ENCODE results near the gene PLAC1.
A peak's percentile ranks its signal among the peaks of the same experiment; 100 is the strongest.

Gene PLAC1

DNA sequence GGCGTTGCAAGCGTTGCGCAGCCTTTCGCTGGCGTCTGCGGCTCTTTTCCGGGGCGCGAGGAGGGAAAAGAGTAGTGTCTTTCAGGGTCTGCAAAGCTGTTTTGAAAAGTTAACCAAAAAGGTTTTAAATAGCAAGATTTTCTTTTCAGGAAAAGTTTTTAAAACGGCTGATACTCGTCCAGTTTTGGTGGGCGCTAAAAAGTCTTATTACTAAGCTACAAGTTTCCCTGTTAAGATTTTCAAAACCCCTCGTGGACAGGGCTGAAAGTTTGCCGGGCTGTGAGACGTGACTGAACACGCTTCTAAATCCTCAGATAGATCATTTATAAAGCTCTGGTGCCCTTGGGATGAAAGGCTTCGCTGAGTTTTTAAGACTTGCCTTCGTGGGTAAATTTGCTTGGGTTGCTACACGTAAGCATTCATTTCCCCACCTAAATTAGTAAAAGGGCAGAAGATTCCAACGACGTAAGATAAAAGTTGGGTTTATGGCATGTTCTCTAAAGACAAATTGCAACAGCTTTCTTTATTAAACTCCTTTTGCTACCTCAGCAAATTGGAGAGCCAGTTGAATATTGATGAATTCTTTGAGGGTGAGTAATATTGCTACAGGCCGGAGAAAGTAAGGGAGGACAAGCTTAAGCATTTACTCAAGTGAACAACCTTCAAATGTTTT lies 106.8 kb downstream of the PLAC1 start:
- H3K4me3 ChIP-seq (ENCODE audit: low read length) = no peak overlapping the region

DNA sequence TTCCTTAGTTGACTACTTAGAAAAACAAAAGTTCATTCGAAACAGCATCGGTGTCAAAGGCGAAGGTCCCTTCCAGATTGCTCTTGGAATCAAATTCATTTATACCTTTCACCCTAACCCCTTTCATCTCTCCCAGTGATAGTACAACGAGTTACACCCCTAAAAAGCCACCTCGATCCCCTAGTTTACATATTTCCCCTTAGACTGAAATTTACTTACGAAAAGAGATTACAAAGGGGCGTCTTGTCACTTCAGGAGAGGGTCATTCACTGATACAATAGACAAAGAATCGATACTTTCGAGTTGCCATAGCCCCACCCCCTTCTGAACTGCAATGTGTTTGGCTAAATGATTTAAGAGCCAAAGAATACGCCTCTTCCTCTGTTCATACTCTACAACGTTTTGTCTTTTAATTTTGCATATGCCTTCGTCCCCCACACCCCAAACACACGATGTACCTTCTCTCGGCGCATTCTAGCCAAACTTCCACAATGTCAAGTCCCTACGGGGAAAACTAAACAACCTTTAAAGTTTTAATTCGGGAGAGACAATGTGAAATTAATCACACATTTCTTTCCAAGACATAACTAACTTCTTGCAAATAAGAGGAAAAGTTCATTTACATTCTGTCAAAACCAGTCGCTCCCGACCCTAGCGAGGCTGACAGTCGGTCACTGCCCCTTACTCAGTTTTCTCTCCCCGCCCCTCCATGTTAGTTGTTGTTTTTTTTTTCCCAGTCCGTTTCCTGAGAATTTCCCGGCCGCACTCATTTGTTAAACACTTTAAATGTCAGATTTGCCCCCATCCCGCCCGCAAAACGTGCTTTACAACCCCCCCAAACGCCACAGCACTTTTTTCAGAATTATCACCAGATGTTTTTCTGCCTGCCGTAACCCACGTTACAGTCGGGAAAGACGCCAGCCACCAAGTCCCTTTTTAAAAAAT lies 109.7 kb downstream of the PLAC1 start:
- peak; percentile 36 for DNase-seq (ENCODE audit: low read depth, low spot score)
- peak overlapping the region; percentile 69 for H3K4me3 ChIP-seq (ENCODE audit: low read length)

More for the DNA sequence above, 106.8 kb downstream of the PLAC1 start:
- no peak for DNase-seq (ENCODE audit: low read depth, low spot score)

DNA sequence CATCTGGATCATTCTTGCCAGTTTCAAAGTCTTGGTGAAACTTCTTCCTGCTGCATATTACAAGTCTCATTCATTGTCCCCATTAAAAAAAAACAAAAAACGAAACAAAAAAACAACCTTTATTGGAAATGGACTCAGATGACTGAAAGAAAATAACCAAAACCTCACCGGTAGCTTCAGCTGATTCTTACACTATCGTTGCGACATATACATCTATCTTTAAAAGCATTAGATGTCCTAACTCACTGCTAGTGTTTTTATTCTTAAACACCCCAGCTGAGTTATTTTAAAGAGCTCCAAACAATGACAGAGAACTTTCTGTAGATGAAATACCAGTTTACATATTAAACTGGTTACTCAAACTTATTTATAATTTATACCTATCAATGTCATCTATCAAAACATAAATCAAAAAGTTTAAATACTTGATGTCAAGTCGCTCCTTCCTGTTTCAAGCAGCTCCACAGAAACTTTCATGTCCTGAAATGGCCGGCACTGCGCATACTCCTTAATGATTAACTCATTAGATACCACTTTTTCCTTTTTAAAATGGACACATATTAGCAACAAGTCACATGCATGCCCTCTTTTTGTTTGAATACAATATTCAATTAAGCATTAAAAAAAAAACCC lies 111.1 kb downstream of the PLAC1 start:
- no peak overlapping the region for H3K4me3 ChIP-seq (ENCODE audit: low read length)
- DNase-seq (ENCODE audit: low read depth, low spot score) = no peak

DNA sequence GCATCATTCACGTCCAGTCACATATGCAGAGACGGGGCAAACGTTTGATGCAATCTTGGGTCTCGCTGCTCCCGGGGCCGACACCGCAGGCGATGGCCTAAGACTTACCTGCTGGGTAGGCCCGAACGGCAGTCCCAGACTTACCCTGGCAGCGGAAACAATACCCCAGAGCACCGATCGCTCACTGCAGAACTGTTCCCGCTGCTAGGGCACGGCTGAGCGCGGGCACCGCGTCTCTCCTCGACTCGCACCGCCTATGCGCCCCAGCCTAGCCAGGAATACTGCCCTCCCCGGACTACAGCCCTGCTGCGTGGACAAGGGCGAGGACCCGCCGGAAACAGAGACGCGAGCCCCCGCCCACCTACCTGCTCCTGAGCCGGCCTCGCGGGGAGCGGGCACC lies 112.1 kb downstream of the PLAC1 start:
- no peak for DNase-seq (ENCODE audit: low read depth, low spot score)
- no peak overlapping the region for H3K4me3 ChIP-seq (ENCODE audit: low read length)

DNA sequence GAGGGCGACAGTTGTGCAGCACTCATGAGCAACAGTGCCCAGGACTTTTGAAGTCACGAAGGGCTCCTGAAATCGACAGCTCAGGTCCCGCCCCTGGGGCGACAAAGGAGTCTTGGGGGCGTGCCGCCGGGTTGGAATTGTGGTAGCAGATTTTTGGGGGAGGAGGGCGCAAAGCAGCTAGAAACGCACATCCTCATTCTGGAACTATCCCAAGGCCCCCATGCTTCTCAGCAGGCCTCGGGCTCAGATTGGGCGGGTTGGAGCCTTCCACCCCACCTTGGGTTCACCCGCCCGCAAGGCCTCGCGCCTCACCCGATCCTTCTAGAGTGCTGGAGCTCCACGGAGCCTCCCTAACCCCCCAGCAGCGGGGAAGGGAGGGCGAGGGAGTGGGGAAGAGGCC lies 112.8 kb downstream of the PLAC1 start:
- DNase-seq (ENCODE audit: low read depth, low spot score) = no peak
- no peak overlapping the region for H3K4me3 ChIP-seq (ENCODE audit: low read length)

DNA sequence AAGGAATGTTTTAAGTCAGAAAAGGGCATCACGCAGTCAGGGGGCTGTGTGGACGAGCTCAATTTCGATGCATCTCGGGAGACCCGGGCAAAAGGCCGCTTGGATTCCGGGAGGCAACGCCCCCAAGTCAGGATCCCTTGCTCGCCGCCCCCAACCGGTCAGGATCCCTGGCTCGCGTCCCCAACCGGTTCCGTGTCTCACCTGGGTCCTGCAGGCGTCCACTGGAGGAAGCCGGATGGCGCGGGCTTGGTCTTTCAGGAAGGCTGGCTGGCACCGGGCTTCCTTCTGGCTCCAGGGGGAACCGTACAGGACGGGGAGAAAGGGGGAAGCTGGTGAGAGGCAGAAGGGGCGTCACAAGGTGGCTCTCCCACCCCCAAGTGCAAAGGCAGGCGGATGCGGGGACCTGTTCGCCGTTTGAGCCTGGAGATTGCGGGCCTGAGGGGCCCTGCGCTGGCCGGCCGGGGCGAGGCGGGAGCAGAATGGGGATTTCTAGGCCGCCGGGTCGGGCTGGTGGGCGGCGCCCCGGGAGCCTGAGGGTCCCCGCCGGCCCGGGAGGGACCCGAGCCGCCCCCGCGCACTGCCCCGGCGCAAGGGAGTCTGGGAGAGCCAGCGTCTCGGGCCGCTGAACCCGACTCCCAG lies 113.6 kb downstream of the PLAC1 start:
- DNase-seq (ENCODE audit: low read depth, low spot score) = no peak
- no peak overlapping the region for H3K4me3 ChIP-seq (ENCODE audit: low read length)

DNA sequence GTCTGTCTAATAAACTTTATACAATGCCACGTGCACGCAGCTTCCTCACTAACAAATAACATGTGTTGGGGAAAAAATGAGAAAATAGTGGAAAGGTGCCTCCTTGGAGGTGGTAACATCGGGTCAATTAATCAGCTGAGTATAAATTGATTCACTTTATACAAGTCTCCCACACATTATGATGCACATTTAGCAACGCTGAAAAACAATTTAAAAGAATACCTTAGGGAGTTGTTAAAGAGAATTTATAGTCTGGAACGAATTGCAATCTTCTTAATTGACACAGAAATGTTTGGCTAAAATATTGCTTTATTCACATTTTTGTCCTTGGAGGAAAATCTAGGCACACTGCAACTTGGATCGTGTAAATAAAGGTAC lies 114.1 kb downstream of the PLAC1 start:
- H3K4me3 ChIP-seq (ENCODE audit: low read length) = no peak overlapping the region
- DNase-seq (ENCODE audit: low read depth, low spot score) = no peak

DNA sequence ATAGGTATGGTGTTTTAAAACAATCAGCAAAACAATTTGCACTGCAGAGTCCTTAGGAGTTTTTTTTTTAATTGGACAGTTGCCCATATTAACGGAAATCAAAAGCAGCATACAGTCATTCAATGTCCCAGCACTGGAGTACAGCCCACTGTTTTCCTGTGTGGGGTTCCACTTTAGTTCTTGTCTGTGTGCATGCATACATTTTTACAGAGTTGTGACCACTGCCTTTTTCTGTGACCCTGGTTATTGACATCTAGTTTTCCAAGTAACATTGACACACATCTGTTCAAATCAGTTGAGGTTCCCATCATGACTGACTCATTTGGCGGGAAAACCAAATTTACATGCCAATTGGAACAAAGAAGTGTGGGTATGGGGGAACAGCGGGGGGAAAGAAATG lies 115.0 kb downstream of the PLAC1 start:
- DNase-seq (ENCODE audit: low read depth, low spot score) = no peak
- H3K4me3 ChIP-seq (ENCODE audit: low read length) = no peak overlapping the region

DNA sequence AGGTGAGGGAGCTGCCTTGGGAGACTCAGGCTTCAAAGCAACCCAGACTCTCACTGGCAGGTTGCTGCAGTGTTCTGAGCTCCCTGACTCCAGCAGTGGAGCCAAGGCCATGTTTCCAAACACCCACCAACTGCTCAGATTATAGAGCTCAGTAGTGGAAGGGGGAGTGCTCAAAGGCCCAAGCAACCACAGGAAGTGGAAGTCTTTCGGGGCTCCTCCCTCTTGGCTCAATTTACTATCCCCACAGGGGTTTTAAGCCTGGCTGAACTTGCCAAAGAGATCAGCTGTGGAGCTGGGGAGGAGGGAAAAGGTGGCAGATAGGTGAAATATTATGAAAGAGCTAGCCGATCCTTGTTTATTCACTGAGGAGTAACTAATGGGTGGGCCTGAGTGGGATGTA lies 115.8 kb downstream of the PLAC1 start:
- no peak overlapping the region for H3K4me3 ChIP-seq (ENCODE audit: low read length)
- peak; percentile 41 for DNase-seq (ENCODE audit: low read depth, low spot score)

DNA sequence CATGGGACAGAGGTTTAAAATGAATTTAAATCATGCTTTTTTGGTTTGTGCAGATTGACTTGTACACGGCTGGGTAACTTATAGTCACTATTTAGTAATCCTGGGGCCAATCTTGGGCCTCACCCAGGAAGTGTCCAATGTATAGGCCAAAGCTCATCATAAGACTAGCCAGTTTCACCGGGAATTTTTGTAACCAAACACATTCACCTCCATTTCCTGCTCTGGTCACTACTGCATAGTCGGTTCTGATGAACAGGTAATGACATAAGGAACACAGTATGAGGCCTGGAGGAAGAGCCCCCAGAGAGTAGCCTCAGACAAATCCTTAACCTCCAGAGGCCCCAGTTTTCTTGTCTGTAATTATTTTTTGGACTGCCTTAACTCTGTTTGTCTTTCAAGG lies 116.4 kb downstream of the PLAC1 start:
- no peak for DNase-seq (ENCODE audit: low read depth, low spot score)
- no peak overlapping the region for H3K4me3 ChIP-seq (ENCODE audit: low read length)

DNA sequence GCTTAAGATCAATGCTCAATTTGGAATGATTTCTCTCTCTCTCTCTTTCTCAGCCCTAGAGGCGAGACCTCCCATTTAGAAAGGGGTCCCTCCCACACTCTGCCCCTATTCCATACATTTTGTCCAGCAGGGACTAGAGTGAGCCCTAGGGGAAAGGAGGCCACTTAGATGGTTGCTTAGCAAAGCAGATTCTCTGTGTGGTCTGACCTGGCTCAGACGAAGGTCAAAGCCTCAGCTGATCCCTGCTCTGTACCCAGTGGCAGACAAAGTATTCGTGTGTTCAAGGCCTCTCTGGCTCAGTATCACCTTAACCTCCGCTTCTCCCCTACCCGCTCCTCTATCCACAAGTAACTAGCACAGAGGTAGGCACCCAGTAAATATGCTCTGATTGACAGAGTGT lies 120.0 kb downstream of the PLAC1 start:
- H3K4me3 ChIP-seq (ENCODE audit: low read length) = no peak overlapping the region
- no peak for DNase-seq (ENCODE audit: low read depth, low spot score)

DNA sequence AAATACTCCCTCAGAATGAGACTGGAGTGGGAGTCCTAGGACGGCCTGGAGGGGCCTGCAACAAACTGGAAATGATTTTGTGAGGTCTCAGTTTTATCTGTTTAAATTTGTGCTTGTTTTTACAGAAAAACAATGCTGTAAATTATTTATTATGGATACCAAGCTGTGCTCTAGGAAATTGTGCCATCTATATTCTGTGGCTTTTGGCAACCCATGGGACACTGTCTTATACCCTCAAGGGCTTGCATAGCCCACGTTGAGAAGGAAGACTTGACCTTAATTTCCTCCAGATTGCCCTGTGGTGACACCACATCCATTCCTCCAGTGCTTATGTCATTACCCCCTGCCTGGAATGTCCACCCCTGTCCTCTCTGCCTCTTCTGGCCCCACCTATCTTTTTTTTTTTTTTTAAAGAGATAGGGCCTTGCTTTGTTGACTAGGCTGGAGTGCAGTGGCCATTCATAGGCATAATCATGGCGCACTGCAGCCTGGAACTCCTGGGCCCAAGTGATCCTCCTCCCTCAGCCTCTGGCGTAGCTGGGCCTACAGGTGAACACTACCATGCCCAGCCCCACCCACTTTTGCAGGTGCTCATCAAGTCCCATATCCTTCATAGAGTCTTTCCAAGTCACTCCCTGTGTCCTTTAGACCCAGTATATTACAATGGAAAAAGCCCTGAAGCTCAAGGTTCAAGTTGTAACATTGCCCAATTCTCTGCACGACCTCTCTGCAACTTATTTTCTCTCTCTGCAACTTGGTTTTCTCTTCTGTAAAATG lies 120.9 kb downstream of the PLAC1 start:
- H3K4me3 ChIP-seq (ENCODE audit: low read length) = no peak overlapping the region
- DNase-seq (ENCODE audit: low read depth, low spot score) = no peak

DNA sequence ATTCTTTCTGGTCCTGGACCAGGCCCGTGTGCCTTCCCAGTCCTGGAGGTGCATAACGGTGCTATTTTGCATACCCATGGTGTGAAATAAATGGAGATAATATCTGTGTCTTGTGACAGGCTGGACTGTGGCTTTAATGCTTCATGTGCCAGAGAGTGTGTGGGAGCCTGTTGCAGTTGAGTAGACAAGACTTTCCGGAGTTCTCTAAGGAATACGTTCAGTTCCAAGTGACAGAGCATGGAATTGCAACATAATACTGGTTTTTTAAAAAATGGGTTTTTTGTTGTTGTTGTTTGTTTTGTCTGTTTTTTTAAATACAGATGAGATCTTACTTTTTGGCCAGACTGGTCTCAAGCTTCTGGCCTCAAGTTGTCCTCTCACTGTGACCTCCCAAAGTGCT lies 124.3 kb downstream of the PLAC1 start:
- no peak overlapping the region for H3K4me3 ChIP-seq (ENCODE audit: low read length)
- no peak for DNase-seq (ENCODE audit: low read depth, low spot score)

DNA sequence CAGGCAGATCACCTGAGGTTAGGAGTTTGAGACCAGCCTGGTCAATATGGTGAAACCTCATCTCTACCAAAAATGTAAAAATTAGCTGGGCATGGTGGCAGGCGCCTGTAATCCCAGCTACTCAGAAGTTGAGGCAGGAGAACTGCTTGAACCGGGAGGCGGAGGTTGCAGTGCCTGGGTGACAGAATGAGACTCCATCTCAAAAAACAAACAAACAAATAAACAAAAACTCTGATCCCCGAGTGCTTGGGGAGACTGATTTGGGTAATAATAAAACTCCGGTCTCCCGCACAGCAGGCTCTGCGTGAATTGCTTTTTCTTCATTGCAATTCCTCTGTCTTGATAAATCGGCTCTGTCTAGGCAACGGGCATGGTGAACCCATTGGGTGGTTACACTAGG lies 124.9 kb downstream of the PLAC1 start:
- no peak for DNase-seq (ENCODE audit: low read depth, low spot score)

DNA sequence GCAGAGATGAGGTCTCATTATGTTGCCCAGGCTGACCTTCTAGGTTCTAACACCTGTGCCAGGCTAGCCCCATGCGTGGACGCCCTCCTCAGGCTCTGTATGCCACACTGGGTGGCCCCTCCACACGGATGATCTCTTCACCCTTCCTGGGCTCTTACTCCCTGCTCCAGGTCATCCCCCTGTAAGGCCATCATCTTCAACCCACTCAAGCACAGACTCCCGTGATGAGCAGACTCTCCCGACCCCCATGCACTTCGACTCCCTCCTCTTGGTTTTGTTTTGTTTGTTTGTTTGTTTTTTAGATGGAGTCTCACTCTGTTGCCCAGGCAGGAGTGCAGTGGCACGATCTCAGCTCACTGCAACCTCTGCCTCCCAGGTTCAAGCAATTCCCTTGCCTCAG lies 127.4 kb downstream of the PLAC1 start:
- DNase-seq (ENCODE audit: low read depth, low spot score) = no peak
- H3K4me3 ChIP-seq (ENCODE audit: low read length) = no peak overlapping the region

More for the DNA sequence above, 124.9 kb downstream of the PLAC1 start:
- no peak overlapping the region for H3K4me3 ChIP-seq (ENCODE audit: low read length)

DNA sequence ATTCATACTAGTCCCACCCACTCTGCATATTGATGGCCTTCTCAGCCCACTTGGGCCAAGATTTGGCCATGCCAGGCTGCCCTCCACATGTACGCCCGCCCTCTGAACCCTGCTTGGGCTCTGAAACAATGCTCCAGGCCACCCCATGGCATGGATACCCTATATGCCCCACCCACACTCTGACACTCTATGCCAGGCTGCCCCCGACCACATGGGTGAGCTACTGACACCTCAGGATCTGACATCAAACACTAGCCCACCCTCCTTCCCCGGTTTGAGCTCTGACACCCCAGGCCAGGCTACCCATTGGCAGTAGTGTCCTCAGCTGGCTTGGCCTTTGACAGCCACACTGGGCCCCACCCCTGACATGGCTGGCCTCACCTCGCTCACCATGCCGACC lies 128.8 kb downstream of the PLAC1 start:
- DNase-seq (ENCODE audit: low read depth, low spot score) = no peak
- no peak overlapping the region for H3K4me3 ChIP-seq (ENCODE audit: low read length)

DNA sequence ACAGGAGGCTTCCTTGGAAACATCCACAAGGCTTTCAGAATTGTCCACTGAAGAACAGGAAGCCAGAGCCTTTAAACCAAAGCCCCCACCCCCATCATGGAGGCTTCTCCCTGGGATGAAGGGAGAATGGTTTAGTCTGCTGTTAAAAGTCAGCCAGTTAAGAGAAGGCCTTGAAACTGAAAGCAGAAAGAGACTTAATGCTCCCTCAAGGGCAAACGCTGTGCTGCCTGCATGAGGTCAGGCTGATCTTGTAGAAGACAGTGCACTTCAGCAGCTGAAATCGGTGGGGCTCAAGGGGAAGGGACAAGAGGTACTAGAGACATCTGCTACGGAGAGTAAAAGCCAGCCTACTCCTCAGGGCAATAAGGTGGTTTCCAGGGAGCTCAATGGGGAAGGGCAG lies 129.3 kb downstream of the PLAC1 start:
- no peak overlapping the region for H3K4me3 ChIP-seq (ENCODE audit: low read length)
- no peak for DNase-seq (ENCODE audit: low read depth, low spot score)

DNA sequence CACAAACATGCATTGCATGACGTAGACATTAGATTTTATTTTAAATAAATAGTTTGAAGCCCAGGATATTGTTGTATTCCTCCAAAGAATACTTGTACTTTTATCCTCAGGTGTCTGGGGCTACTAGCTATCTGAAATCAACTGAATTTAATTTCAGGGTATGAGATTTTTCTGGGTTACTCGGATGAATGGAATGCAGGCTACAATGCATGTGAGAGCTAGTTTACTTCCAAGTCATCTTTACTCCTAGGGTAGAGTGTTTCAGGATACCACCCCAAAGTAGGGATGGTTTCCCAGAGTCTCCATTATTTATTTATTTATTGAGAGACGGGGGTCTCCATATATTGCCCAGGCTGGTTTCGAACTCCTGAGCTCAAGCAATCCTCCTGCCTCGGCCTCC lies 131.9 kb downstream of the PLAC1 start:
- DNase-seq (ENCODE audit: low read depth, low spot score) = no peak
- no peak overlapping the region for H3K4me3 ChIP-seq (ENCODE audit: low read length)

All from Jurkat, Clone E6-1 (cell line).